ENCODE results near the gene MRPL48.

GRCh38 chr11:73913472-73913871 lies 125.8 kb downstream of the MRPL48 start:
- TF ChIP-seq, protein P1, sequence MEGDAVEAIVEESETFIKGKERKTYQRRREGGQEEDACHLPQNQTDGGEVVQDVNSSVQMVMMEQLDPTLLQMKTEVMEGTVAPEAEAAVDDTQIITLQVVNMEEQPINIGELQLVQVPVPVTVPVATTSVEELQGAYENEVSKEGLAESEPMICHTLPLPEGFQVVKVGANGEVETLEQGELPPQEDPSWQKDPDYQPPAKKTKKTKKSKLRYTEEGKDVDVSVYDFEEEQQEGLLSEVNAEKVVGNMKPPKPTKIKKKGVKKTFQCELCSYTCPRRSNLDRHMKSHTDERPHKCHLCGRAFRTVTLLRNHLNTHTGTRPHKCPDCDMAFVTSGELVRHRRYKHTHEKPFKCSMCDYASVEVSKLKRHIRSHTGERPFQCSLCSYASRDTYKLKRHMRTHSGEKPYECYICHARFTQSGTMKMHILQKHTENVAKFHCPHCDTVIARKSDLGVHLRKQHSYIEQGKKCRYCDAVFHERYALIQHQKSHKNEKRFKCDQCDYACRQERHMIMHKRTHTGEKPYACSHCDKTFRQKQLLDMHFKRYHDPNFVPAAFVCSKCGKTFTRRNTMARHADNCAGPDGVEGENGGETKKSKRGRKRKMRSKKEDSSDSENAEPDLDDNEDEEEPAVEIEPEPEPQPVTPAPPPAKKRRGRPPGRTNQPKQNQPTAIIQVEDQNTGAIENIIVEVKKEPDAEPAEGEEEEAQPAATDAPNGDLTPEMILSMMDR (IDR thresholded peaks at IDR 0.05) = no peak
- TF ChIP-seq ZFX (IDR thresholded peaks at IDR 0.05; ENCODE audit: borderline replicate concordance) = no peak

All from 22Rv1 (cell line).